Amniotic stem cell (primary cell): ENCODE data around the gene CCR3.

Experiments
- DNase-seq: peaks from one replicate; lab custom pipeline; 2025; lab: John Stamatoyannopoulos, UW

Gene CCR3

DNA sequence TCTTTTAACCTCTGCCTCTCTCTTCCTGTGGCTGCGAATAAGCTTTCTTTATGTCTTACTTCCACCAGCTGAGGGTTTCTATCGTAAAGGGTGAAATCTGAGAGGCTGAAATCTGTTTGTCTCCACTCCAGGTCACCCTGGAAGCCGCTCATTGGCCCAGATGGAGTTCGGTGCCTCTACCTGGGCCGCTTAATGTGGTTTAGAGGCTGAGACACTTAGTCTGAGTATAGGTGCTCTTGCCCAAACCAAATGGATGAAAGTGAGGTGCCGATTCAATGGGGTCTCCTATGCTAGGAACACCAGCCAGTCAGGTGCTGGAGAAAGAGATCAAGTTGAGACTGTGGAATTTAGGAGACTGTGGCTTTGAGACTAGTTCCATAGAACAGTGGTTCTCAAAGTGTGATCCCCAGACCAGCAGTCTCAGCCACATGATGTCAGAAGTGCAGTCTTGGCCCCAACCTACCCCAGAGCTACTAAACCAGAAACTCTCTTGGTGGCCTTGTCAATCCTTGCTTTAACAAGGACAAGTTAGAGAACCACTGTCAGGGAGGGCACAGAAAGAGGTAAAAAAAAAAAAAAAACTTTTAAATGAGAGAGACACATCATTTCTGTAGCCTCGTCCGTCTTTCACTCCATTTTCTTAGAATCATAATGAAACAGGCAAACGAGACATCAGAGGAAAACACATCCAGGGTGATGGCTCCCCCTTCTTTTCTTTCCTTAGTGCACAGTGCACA is 56.8 kb downstream of the CCR3 start:
- DNase-seq, result no peak

DNA sequence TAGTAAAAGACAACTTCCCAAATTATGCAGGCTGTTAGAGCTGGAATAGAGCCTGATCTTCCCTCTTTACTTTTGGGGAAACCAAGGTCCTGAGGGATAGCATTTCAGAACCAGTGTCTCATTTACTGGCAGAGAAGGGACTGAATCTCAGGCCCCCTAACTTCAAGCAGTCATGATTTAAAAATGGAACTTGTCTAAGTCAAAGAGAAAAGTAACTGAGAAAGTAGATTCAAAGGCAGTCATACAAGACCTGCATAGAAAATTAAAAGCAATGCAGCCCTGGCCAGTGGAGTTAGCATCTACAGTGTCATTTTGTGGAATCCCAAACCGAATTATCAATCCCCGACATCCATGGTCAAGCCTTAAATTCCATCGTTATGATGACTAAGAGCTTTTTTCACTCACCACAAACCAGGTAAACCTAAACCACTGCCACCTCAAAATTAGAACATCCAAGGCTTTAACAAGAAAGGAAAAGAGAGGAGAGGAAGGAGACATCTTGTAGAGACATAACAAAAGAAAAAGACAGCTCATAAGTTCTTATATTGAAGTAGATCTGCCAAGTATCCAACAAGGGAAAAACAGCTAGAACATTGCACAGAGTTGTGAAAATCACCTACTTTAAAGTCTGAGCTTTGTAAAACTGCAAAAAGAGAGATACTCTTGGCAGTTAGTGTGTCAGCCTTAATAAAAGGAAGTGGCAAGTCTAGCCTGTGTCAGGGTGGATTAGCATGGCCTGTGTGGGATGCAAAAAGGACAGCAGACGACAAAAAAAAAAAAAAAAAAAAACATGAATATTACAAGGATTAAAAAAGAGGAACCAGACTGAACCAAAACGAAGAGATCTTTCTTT is 57.6 kb downstream of the CCR3 start:
- no peak for DNase-seq

DNA sequence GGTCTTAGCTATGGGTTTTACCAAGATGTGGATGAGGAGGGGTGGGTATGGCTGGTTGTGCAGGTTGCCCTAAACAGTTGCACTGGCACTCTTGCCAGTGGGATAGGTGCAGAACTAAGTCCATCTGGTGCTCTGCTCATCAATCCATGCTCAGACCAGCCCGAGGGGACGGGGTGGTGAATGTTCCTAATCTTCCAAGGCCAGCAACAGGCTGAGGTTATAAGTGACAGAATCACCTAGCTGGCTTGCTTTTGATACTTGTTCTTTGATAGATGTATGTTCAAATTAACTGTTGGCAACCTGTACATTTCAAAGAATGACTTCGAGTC is 58.2 kb downstream of the CCR3 start:
- DNase-seq, result no peak

DNA sequence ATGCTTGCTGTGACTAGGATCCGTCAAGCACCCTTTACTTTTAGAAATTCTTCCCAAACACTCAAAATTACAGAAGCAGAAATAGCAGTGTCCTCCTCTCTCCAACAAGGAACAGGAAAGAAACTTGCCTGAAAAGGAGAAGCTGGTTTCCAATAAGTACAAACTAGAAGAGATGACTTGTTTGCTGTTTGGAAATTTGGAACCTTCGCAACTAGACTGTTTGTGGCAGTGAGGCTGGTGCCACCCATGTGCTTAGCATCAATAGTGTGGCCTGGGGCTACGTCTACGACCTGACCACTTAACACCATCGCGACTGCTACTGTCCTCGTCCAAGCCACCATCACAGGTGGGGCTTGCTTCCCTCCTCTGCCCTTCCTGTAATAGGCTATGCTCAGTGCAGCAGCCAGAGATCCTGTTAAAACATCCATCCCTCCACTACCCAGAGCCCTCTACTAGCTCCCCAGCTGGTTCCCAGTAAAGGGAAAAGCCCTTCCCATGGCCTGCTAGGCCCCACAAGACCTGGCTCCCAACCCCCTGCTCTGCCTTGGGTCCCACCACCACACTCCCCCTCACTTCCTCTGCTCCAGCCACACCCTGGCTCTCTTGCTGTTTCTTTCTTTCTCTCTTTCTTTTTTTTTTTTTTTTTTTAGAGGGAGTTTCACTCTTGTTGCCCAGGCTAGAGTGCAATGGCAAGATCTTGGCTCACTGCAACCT is 59.0 kb downstream of the CCR3 start:
- DNase-seq, result no peak

DNA sequence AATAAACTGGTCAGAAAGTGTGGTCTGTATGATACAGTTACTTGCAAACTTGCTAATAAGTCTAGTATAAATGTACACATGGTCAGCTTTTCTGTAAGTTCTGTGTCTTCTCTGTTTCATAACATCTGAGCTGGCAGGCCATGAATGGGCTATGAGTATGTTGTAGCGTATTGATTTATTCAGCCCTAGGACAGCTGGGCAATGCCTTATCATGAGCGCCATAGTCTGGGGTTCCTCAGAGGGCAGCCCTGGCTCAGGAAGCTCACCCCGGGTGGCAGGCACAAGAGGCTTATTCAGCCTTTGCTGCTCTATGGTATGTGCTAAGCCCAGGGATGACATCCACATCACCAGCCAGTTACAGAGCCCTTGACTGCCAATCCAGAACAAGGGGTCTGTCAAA is 61.0 kb downstream of the CCR3 start:
- no peak for DNase-seq

DNA sequence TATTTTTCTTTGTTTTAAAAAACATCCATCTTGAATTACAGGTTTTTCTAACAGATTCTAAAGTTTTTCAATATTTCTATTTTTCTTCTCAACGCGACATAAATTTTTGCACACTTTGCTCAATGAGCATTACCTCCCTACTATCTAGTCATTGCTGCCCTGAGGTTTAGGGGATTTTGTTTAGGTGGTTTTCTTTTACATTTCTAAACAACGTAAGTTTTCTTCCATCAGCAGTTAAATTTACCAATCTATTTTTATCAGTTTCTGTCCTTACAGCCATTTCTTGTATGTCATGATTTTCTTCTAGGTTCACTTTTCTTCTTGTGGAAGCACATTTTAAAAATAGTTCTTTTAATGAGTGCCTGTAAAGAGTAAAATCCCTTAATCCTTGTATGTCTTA is 62.5 kb downstream of the CCR3 start:
- no peak for DNase-seq

DNA sequence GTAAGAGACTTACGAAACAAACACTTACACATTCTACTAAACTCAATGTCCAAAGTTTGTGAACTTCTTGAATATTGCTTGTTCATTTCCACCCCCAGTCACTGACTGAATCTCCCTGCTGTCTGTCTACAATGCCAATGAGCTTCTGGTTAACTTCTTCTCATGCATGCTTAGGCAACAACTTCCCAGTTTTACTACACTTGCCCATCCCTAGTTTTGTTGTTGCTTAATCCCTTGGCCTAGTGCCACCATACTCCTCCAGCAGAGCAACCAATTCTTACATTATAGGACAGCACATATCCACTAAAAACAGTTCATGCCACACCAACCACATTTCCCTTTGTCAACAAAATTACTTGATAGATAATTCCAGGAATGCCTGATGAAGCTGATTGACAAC is 70.7 kb downstream of the CCR3 start:
- no peak for DNase-seq

DNA sequence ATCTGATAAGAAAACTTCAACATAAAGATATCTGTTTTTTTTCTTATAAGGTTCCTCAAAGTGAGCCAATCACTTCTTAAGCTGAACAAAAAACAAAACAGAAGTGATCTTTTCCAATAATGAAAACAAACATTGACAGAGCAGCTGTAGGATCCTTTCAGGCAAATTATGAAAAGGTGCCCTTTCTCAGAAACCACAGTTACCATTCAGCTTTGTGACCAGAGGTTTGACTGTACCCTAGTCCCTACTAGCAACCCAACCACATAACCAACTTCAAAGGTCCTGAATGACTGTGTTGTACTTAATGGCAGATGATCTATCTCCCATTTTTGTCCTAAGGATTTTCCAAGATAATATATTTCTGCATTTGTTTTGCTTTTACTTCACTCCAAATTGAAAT is 72.3 kb downstream of the CCR3 start:
- DNase-seq, result no peak

DNA sequence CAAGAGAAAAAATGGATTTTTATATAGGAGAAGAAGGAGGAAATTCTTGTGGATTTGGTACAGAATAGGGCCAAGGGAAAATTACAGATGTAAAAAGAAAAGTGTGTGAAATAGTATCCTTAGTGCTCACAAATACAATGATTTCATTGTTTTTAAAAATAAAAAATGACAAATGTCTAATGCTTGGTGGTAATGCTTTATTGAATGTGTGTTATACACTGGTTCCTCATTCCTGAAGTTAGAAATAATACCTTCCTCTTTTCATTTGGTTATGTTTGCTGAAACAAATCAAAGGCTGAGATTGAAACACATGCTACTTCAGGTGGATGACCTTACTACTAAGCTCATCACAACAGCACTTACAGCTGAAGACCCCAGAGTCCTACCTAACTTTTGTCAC is 73.9 kb downstream of the CCR3 start:
- no peak for DNase-seq
